WI38 (cell line): ENCODE results near the gene AP4S1.
"Not testable (repeated sequence)": the region's sequence is repeated elsewhere in the genome, so short reads cannot be mapped to it uniquely, and the experiment has no call there.

Experiments used
- H3K4me3 ChIP-seq: 2 replicates; pipeline ENCODE4 v1.5.1; 2011; ENCODE audit warnings: low read depth, mild to moderate bottlenecking, control low read depth, low read length
- CTCF ChIP-seq: IDR thresholded peaks from 2 replicates; pipeline ENCODE4 v1.5.1; 2012; ENCODE audit warnings: low read depth, mild to moderate bottlenecking, control low read depth, low read length

AP4S1 gene

GRCh38 chr14:31030469-31030868, 5.0 kb downstream of the AP4S1 start:
- no peak overlapping the region for H3K4me3 ChIP-seq
- no peak for TF ChIP-seq CTCF

GRCh38 chr14:31036552-31036951, 11.1 kb downstream of the AP4S1 start:
- no peak overlapping the region for H3K4me3 ChIP-seq
- no peak for TF ChIP-seq CTCF

- H3K4me3 ChIP-seq = no peak overlapping the region
- TF ChIP-seq CTCF = no peak
Measured at GRCh38 chr14:31037709-31038221, 12.3 kb downstream of the AP4S1 start.

GRCh38 chr14:31038521-31039166, 13.2 kb downstream of the AP4S1 start:
- no peak for TF ChIP-seq CTCF
- H3K4me3 ChIP-seq = no peak overlapping the region

GRCh38 chr14:31042300-31042699, 16.9 kb downstream of the AP4S1 start:
- TF ChIP-seq CTCF = no peak
- H3K4me3 ChIP-seq = no peak overlapping the region

GRCh38 chr14:31042893-31043292, 17.4 kb downstream of the AP4S1 start:
- not testable (repeated sequence) for H3K4me3 ChIP-seq

GRCh38 chr14:31043379-31043778, 17.9 kb downstream of the AP4S1 start:
- TF ChIP-seq CTCF = no peak
- H3K4me3 ChIP-seq = no peak overlapping the region
